ENCODE measurements around the gene RAB3IP.

DNA sequence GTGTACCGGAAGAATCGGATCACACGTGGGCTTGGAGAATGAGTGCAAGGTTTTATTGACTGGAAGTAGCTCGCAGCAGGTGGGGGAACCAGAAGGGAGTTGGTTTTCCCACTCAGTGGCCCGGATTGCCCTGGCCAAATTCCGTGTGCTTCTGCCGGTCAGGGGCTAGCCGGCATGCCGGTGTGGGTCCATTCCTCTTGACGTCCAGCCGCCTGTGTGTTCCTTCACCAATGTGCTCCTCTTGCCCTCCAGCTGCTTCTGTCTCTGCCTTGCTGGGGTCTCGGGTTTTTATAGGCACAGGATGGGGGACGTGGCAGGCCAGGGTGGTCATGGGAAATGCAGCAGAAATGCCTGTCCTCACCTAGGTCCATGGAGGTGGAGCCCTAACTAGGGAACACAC is 97.4 kb downstream of the RAB3IP start:
- TF ChIP-seq, protein P1, sequence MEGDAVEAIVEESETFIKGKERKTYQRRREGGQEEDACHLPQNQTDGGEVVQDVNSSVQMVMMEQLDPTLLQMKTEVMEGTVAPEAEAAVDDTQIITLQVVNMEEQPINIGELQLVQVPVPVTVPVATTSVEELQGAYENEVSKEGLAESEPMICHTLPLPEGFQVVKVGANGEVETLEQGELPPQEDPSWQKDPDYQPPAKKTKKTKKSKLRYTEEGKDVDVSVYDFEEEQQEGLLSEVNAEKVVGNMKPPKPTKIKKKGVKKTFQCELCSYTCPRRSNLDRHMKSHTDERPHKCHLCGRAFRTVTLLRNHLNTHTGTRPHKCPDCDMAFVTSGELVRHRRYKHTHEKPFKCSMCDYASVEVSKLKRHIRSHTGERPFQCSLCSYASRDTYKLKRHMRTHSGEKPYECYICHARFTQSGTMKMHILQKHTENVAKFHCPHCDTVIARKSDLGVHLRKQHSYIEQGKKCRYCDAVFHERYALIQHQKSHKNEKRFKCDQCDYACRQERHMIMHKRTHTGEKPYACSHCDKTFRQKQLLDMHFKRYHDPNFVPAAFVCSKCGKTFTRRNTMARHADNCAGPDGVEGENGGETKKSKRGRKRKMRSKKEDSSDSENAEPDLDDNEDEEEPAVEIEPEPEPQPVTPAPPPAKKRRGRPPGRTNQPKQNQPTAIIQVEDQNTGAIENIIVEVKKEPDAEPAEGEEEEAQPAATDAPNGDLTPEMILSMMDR (IDR thresholded peaks at IDR 0.05), result no peak
- TF ChIP-seq POLR2A (IDR thresholded peaks at IDR 0.05), result no peak
